IMR-90 (cell line): ENCODE results near the gene CAMTA2. TPM values are rescaled to one million over a fixed set of nuclear protein-coding genes. Genes with fewer than 3 reads are reported as not detected.

Experiments
- ATAC-seq: fragments of 200-7000 bp; cut with Tn5 transposase; 2 replicates; pipeline ENCODE4 v1.9.1; 2020; ENCODE audit warnings: low read depth, mild to moderate bottlenecking, moderate library complexity
- BruUV-seq: library from RNA; stranded (reverse); fragments of 400-500 nt; replicated peaks from 2 replicates; lab custom pipeline; 2021; lab: Mats Ljungman, UMichigan
- CTCF ChIA-PET: fragments of 300-600 bp; formaldehyde crosslinking; extraction: SDS; loops from one replicate; lab custom pipeline; 2021; ENCODE audit warnings: antibody characterized with exemption; lab: Yijun Ruan, JAX
- POLR2A ChIA-PET: fragments of 300-600 bp; sonication (Branson Sonifier 250); formaldehyde crosslinking; loops from one replicate; lab custom pipeline; 2022; ENCODE audit warnings: antibody characterized with exemption; ENCODE audit not compliant: unreplicated experiment; lab: Charles Lee
- DNase-seq: peaks from one replicate; pipeline ENCODE4 v3.0.0; 2013
- H2AFZ ChIP-seq: replicated peaks from 2 replicates; pipeline ENCODE3; 2013; ENCODE audit warnings: low read length, mild to moderate bottlenecking; ENCODE audit not compliant: poor library complexity
- H2AK5ac ChIP-seq: 2 replicates; pipeline ENCODE4 v1.6.1; 2013; ENCODE audit warnings: low read depth, low read length, inconsistent platforms
- H2AK9ac ChIP-seq: replicated peaks from 2 replicates; pipeline ENCODE3; 2013; ENCODE audit warnings: mild to moderate bottlenecking, low read depth, low read length, moderate library complexity; ENCODE audit not compliant: poor library complexity
- H2BK120ac ChIP-seq: 2 replicates; pipeline ENCODE4 v1.6.1; 2013; ENCODE audit warnings: low read depth, low read length, inconsistent platforms
- H2BK15ac ChIP-seq: 3 replicates; pipeline ENCODE4 v1.6.1; 2013; ENCODE audit warnings: low read depth, low read length, inconsistent platforms
- H2BK20ac ChIP-seq: 2 replicates; pipeline ENCODE4 v1.6.1; 2013; ENCODE audit warnings: low read depth, mild to moderate bottlenecking, inconsistent platforms, low read length, moderate library complexity
- H2BK5ac ChIP-seq: 2 replicates; pipeline ENCODE4 v1.6.1; 2013; ENCODE audit warnings: mild to moderate bottlenecking, low read depth, low read length, inconsistent platforms; ENCODE audit not compliant: poor library complexity, severe bottlenecking
- H3K14ac ChIP-seq: replicated peaks from 2 replicates; pipeline ENCODE4 v1.6.1; 2013; ENCODE audit warnings: low read depth, low read length, inconsistent platforms
- H3K18ac ChIP-seq: 2 replicates; pipeline ENCODE4 v1.6.1; 2013; ENCODE audit warnings: low read depth, low read length, control low read depth
- H3K23ac ChIP-seq: 2 replicates; pipeline ENCODE4 v1.6.1; 2013; ENCODE audit warnings: low read depth, low read length, inconsistent platforms
- H3K27ac ChIP-seq: 2 replicates; pipeline ENCODE4 v1.5.1; 2013; ENCODE audit warnings: mild to moderate bottlenecking, control low read depth, low read length; ENCODE audit not compliant: insufficient read depth
- H3K27me3 ChIP-seq: 2 replicates; pipeline ENCODE4 v1.6.1; 2013; ENCODE audit warnings: low read length; ENCODE audit not compliant: control insufficient read depth, insufficient read depth
- H3K36me3 ChIP-seq: 2 replicates; pipeline ENCODE4 v1.6.1; 2013; ENCODE audit warnings: low read length, mixed read lengths; ENCODE audit not compliant: control insufficient read depth, insufficient read depth
- H3K4ac ChIP-seq: 2 replicates; pipeline ENCODE4 v1.6.1; 2013; ENCODE audit warnings: low read depth, low read length, inconsistent platforms
- H3K4me1 ChIP-seq: 2 replicates; pipeline ENCODE4 v1.6.1; 2013; ENCODE audit warnings: low read length, mixed read lengths; ENCODE audit not compliant: control insufficient read depth, insufficient read depth
- H3K4me2 ChIP-seq: 2 replicates; pipeline ENCODE4 v1.6.1; 2013; ENCODE audit warnings: low read depth, mild to moderate bottlenecking, control low read depth, low read length, moderate library complexity
- H3K4me3 ChIP-seq: 2 replicates; pipeline ENCODE4 v1.5.1; 2013; ENCODE audit warnings: low read depth, mild to moderate bottlenecking, control low read depth, low read length, moderate library complexity; ENCODE audit not compliant: insufficient read depth
- H3K56ac ChIP-seq: 2 replicates; pipeline ENCODE4 v1.6.1; 2013; ENCODE audit warnings: low read length, inconsistent platforms; ENCODE audit not compliant: insufficient read depth; ENCODE audit errors: extremely low read depth
- H3K79me1 ChIP-seq, 2 experiments: 2 replicates each; pipeline ENCODE4 v1.6.1; 2013; ENCODE audit warnings: low read length in 2 of 2, inconsistent platforms in 1 of 2, low read depth in 1 of 2
- H3K9ac ChIP-seq: 2 replicates; pipeline ENCODE4 v1.6.1; 2013; ENCODE audit warnings: low read depth, low read length, control low read depth
- H3K9me1 ChIP-seq: 2 replicates; pipeline ENCODE4 v1.6.1; 2013; ENCODE audit warnings: low read length, inconsistent platforms; ENCODE audit not compliant: insufficient read depth
- H3K9me3 ChIP-seq: 2 replicates; pipeline ENCODE4 v1.6.1; 2013; ENCODE audit warnings: low read length; ENCODE audit not compliant: control insufficient read depth, insufficient read depth
- H4K20me1 ChIP-seq: 2 replicates; pipeline ENCODE4 v1.6.1; 2013; ENCODE audit warnings: low read length, inconsistent platforms; ENCODE audit not compliant: insufficient read depth
- H4K5ac ChIP-seq: 2 replicates; pipeline ENCODE4 v1.6.1; 2013; ENCODE audit warnings: mild to moderate bottlenecking, low read depth, low read length, control low read depth
- H4K8ac ChIP-seq, 2 experiments: 2 replicates each; pipeline ENCODE4 v1.6.1; 2013; ENCODE audit warnings: low read depth in 2 of 2, low read length in 2 of 2, control low read depth in 1 of 2, inconsistent platforms in 1 of 2
- H4K91ac ChIP-seq: 2 replicates; pipeline ENCODE4 v1.6.1; 2013; ENCODE audit warnings: low read depth, low read length, inconsistent platforms; ENCODE audit not compliant: insufficient read depth
- BHLHE40 ChIP-seq: fragments of 150-350 bp; IDR thresholded peaks from 2 replicates; pipeline ENCODE4 v1.6.1; 2016; ENCODE audit warnings: mild to moderate bottlenecking, low read depth, low read length
- CEBPB ChIP-seq: IDR thresholded peaks from 2 replicates; pipeline ENCODE4 v1.6.1; 2012; ENCODE audit warnings: low read depth, low read length, improper control_type of control experiment
- CHD1 ChIP-seq: IDR thresholded peaks from 2 replicates; pipeline ENCODE4 v1.6.1; 2012; ENCODE audit warnings: low read depth, low read length, improper control_type of control experiment
- ELK1 ChIP-seq: fragments of 150-350 bp; IDR thresholded peaks from 2 replicates; pipeline ENCODE4 v1.6.1; 2016; ENCODE audit warnings: low read depth, mild to moderate bottlenecking, low read length, moderate library complexity, borderline replicate concordance
- FOS ChIP-seq: fragments of 150-350 bp; IDR thresholded peaks from 2 replicates; pipeline ENCODE4 v1.6.1; 2016; ENCODE audit warnings: low read depth, low read length
- MAFK ChIP-seq: IDR thresholded peaks from 2 replicates; pipeline ENCODE4 v1.6.1; 2012; ENCODE audit warnings: low read depth, low read length, improper control_type of control experiment
- MAZ ChIP-seq: IDR thresholded peaks from 2 replicates; pipeline ENCODE4 v1.6.1; 2012; ENCODE audit warnings: low read depth, mild to moderate bottlenecking, low read length, improper control_type of control experiment, moderate library complexity, borderline replicate concordance
- MXI1 ChIP-seq: IDR thresholded peaks from 2 replicates; pipeline ENCODE4 v1.6.1; 2012; ENCODE audit warnings: low read depth, mild to moderate bottlenecking, low read length, moderate library complexity, borderline replicate concordance
- NFE2L2 ChIP-seq: fragments of 150-350 bp; IDR thresholded peaks from 2 replicates; pipeline ENCODE4 v1.6.1; 2016; ENCODE audit warnings: low read depth, mild to moderate bottlenecking, low read length
- POLR2A ChIP-seq: IDR thresholded peaks from 2 replicates; pipeline ENCODE4 v1.6.1; 2012; ENCODE audit warnings: mild to moderate bottlenecking, low read depth, low read length
- RAD21 ChIP-seq: IDR thresholded peaks from 2 replicates; pipeline ENCODE4 v1.6.1; 2012; ENCODE audit warnings: low read length, improper control_type of control experiment
- RCOR1 ChIP-seq: IDR thresholded peaks from 2 replicates; pipeline ENCODE4 v1.6.1; 2012; ENCODE audit warnings: mild to moderate bottlenecking, low read length, improper control_type of control experiment; ENCODE audit not compliant: insufficient replicate concordance
- RFX5 ChIP-seq: IDR thresholded peaks from 2 replicates; pipeline ENCODE4 v1.8.0; 2012; ENCODE audit warnings: low read depth, mild to moderate bottlenecking, low read length, moderate library complexity
- SMC3 ChIP-seq: fragments of 150-350 bp; IDR thresholded peaks from 2 replicates; pipeline ENCODE4 v1.6.1; 2016; ENCODE audit warnings: low read depth, mild to moderate bottlenecking, antibody characterized with exemption, low read length, moderate library complexity
- USF2 ChIP-seq: fragments of 150-350 bp; IDR thresholded peaks from 2 replicates; pipeline ENCODE4 v1.6.1; 2017; ENCODE audit warnings: mild to moderate bottlenecking, antibody characterized with exemption, low read length, low read depth
- WGBS, 2 experiments: methylation state at CpG; one replicate each; pipeline versions ENCODE4 v1.1.5 to v1.1.7; 2013; ENCODE audit warnings: missing lambda C conversion rate in 2 of 2; ENCODE audit not compliant: insufficient read length in 1 of 2; ENCODE audit errors: extremely low coverage in 2 of 2; 5-methylcytosine and 5-hydroxymethylcytosine counted together
- dilution Hi-C: fragments of 300-500 bp; cut with HindIII; formaldehyde crosslinking; loops from one replicate; pipeline ENCODE4 v1.14.3; 2018; ENCODE audit warnings: low sequenced_read_pairs; ENCODE audit not compliant: unreplicated experiment
- in situ Hi-C: fragments of 300-500 bp; cut with MboI; formaldehyde crosslinking; loops from 3 replicates; pipeline ENCODE4 v1.14.3; 2019; ENCODE audit warnings: low sequenced_read_pairs, inconsistent platforms, mixed read lengths
- intact Hi-C: fragments of 100-400 bp; cut with micrococcal nuclease; formaldehyde crosslinking; loops from 2 replicates; pipeline ENCODE4 v1.10.0; 2022
- polyA plus RNA-seq, 3 experiments: library from polyadenylated mRNA; depleted of rRNA; stranded (reverse); fragments of >200 nt; gene quantifications; 2 replicates each; pipeline ENCODE4 v1.2.3, GENCODE V29; 2012; ENCODE audit warnings: low replicate concordance in 1 of 3
- total RNA-seq: library from RNA; depleted of rRNA; stranded (reverse); fragments of >200 nt; gene quantifications from 2 replicates; pipeline ENCODE4 v1.2.3, GENCODE V29; 2012
- TF ChIP-seq, protein P1 (sequence below): conservative IDR thresholded peaks from 2 replicates; pipeline ENCODE4 v1.5.1; 2012; ENCODE audit warnings: mild to moderate bottlenecking, low read depth, low read length, improper control_type of control experiment

CAMTA2 gene
- total and polyA plus RNA-seq, 2 of the 4 experiments (the other 2 are of a cell fraction) = 1.4 to 54.7 TPM

GRCh38 chr17:5022171-5022711 is 34.8 kb upstream of the CAMTA2 start:
- no peak for DNase-seq
- H2BK5ac ChIP-seq = no peak overlapping the region
- H3K9ac ChIP-seq = no peak overlapping the region
- H4K5ac ChIP-seq = no peak overlapping the region
- no peaks in the 10 kb centered on the region for H3K27me3 ChIP-seq
- H4K20me1 ChIP-seq = peaks cover 9% of the 10 kb centered on the region; the same call in 1 of the 2 replicates
- intact Hi-C loops = no loop called here
- H3K23ac ChIP-seq = no peak overlapping the region
- H3K56ac ChIP-seq = no peak overlapping the region
- no peak overlapping the region for H3K4me2 ChIP-seq
- H3K4ac ChIP-seq = no peak overlapping the region
- ChIA-PET POLR2A (no interaction called here), CTCF (no interaction called here)
- no peak overlapping the region for H3K27ac ChIP-seq
- no peak overlapping the region for H3K4me3 ChIP-seq
- no peaks in the 10 kb centered on the region for H3K79me1 ChIP-seq
- 93% methylated on average over 23 of the region's 30 CpGs; no CpG with 5 or more reads in 1 of the 2 experiments for WGBS, 2 experiments
- in situ Hi-C loops = no loop called here
- H2AFZ ChIP-seq = no peak overlapping the region
- H2AK9ac ChIP-seq = no peak overlapping the region
- no peak overlapping the region for H3K18ac ChIP-seq
- H3K9me1 ChIP-seq = peaks cover 4% of the 10 kb centered on the region; the same call in 1 of the 2 replicates
- no TSS peak for BruUV-seq
- dilution Hi-C loops = no loop called here
- H4K8ac ChIP-seq = no peak overlapping the region
- no peaks in the 10 kb centered on the region for H3K4me1 ChIP-seq
- peaks cover 52% of the 10 kb centered on the region for H3K36me3 ChIP-seq
- no peak overlapping the region for H2BK20ac ChIP-seq
- H2BK15ac ChIP-seq = no peak overlapping the region
- no peak overlapping the region for H3K14ac ChIP-seq
- no peak overlapping the region for H2AK5ac ChIP-seq
- no peak for TF ChIP-seq RFX5
- no peak for TF ChIP-seq USF2
- TF ChIP-seq NFE2L2 = no peak
- TF ChIP-seq MAZ = no peak
- no peak for TF ChIP-seq CEBPB
- TF ChIP-seq FOS = no peak
- TF ChIP-seq SMC3 = no peak
- no peak for TF ChIP-seq BHLHE40
- TF ChIP-seq RCOR1 = no peak
- TF ChIP-seq ELK1 = no peak
- no peak for TF ChIP-seq POLR2A
- TF ChIP-seq, protein P1, sequence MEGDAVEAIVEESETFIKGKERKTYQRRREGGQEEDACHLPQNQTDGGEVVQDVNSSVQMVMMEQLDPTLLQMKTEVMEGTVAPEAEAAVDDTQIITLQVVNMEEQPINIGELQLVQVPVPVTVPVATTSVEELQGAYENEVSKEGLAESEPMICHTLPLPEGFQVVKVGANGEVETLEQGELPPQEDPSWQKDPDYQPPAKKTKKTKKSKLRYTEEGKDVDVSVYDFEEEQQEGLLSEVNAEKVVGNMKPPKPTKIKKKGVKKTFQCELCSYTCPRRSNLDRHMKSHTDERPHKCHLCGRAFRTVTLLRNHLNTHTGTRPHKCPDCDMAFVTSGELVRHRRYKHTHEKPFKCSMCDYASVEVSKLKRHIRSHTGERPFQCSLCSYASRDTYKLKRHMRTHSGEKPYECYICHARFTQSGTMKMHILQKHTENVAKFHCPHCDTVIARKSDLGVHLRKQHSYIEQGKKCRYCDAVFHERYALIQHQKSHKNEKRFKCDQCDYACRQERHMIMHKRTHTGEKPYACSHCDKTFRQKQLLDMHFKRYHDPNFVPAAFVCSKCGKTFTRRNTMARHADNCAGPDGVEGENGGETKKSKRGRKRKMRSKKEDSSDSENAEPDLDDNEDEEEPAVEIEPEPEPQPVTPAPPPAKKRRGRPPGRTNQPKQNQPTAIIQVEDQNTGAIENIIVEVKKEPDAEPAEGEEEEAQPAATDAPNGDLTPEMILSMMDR = no peak
- TF ChIP-seq MAFK = no peak
- TF ChIP-seq RAD21 = no peak
- no peak for TF ChIP-seq CHD1
- no peak for TF ChIP-seq MXI1
- no peak for ATAC-seq
- no peak overlapping the region for H4K91ac ChIP-seq
- no peaks in the 10 kb centered on the region for H3K9me3 ChIP-seq
- no peak overlapping the region for H2BK120ac ChIP-seq
